Activated T-helper 1 cell treated with anti-CD3 and anti-CD28 coated beads, Interleukin-12 subunit alpha, Interleukin-12 subunit beta, Interleukin-2, Interleukin-4 antibody, amounts not matched to agents 30 ng/mL and 10 ng/mL and 1 ng/mL, durations not matched to agents 14 hours and 24 hours and 36 hours (primary cell): ENCODE data around the gene TSPAN1. TPM values are rescaled to one million over a fixed set of nuclear protein-coding genes. Genes with fewer than 3 reads are reported as not detected.

Experiments
- DNase-seq: peaks from one replicate; pipeline ENCODE4 v3.0.0; 2021; ENCODE audit warnings: low spot score
- H3K27ac Mint-ChIP-seq: one replicate; pipeline ENCODE4 v1.8.0; 2021; ENCODE audit warnings: mild to moderate bottlenecking, mixed read lengths
- H3K27me3 Mint-ChIP-seq: one replicate; pipeline ENCODE4 v1.8.0; 2022; ENCODE audit warnings: mild to moderate bottlenecking, moderate library complexity, mixed read lengths; ENCODE audit not compliant: insufficient read depth
- H3K36me3 Mint-ChIP-seq: one replicate; pipeline ENCODE4 v1.8.0; 2021; ENCODE audit warnings: low read depth, mixed read lengths
- H3K4me1 Mint-ChIP-seq: one replicate; pipeline ENCODE4 v1.8.0; 2021; ENCODE audit warnings: low read depth, mixed read lengths
- H3K4me3 Mint-ChIP-seq: one replicate; pipeline ENCODE4 v1.8.0; 2021; ENCODE audit warnings: mild to moderate bottlenecking, moderate library complexity, mixed read lengths
- H3K9me3 Mint-ChIP-seq: one replicate; pipeline ENCODE4 v1.8.0; 2021; ENCODE audit warnings: mixed read lengths
- intact Hi-C: fragments of 100-400 bp; cut with micrococcal nuclease; formaldehyde crosslinking; loops from one replicate; pipeline ENCODE4 v1.15.1; 2024
- total RNA-seq: library from RNA; stranded (reverse); gene quantifications from 2 replicates; pipeline ENCODE4 v1.2.3, GENCODE V29; 2022

TSPAN1 gene
- total RNA-seq, 1 donor from 2014 or later = not detected

GRCh38 chr1:46196609-46197008 is 21.7 kb downstream of the TSPAN1 start:
- intact Hi-C loops = loop anchor here (5.0 kb wide), 1 partner anchor 509 kb away; the partner anchor contains the start of genes GPBP1L1 and TMEM69
- Mint-ChIP-seq H3K4me1 (peaks cover 21% of the 10 kb centered on the region), H3K4me3 (peak overlapping the region; percentile 87), H3K36me3 (peaks cover 16% of the 10 kb centered on the region), H3K27me3 (no peaks in the 10 kb centered on the region), H3K27ac (peak overlapping the region; percentile 9), H3K9me3 (no peaks in the 10 kb centered on the region)
- DNase-seq = no peak

DNA sequence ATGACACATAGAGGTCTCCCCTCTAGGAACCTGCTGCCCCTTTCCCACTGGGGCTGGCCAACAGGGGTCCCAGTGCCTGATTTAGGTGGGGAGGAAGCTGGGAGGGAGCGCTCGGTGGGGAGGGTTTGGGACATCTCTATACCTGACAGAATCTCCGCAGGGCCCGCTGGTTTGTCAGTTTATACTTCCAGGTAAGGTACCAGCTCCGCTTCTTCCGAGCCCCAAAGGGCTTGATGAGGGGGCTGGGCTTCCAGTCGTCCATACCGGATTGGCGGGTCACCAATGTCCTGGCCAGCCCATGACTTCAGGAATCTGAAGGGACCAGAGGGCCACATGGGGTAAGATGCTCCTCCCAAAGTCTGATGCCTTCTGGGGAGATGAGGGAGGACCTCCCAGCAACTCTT is 22.7 kb downstream of the TSPAN1 start:
- DNase-seq = no peak
- Mint-ChIP-seq H3K27me3 (no peaks in the 10 kb centered on the region), H3K9me3 (no peaks in the 10 kb centered on the region), H3K27ac (peak overlapping the region; percentile 71), H3K4me3 (peak overlapping the region; percentile 87), H3K4me1 (peaks cover 21% of the 10 kb centered on the region), H3K36me3 (peaks cover 16% of the 10 kb centered on the region)
- intact Hi-C loops = loop anchor here (5.0 kb wide), 1 partner anchor 510 kb away; the partner anchor contains the start of genes GPBP1L1 and TMEM69

DNA sequence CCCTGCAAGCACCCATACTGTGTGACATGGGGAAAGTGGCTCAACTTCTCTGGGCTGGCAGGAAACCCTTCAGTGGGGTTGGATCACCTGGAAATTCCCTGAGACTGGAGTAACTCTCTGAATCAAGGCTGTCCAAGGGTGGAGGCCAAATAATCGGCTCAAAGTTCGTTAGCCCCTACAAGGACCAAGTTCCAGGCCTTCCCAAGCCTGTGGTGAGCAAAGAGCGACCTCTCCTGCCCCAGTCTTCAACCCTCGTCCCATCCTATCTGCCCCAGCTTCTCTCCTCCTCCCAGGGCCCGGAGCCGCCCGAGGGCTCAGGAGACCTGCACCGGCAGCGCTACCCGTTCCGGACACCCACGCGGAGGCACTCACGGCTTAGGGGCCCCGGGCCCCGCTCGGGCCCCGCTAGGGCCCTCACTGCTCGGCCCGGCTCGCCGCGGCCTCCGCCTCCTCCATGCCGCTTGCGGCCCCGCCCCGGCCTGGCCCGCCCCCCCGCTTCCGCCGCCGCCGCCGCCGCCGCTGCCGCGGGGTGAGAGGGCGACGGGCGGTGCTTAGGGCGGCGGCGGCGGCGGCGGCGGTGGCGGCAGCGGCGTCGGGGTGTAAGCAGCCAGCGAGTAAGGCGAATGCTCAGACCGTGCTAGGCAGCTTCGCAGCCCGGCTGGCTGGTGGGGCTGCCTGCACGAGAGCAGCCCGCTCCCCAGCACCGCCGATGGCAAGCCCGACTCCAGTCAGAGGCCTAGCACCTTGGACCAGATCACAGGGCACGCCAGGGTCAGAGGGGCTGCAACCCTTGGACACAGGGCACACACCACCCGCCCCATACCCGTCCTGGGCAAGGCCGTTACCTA is 23.3 kb downstream of the TSPAN1 start, which contains the start of gene POMGNT1:
Gene POMGNT1 (minus strand): TSS at position 471 of the 848 bp plus-strand sequence. CDS start 613 bp downstream, outside the sequence.
- Mint-ChIP-seq H3K27me3 (no peaks in the 10 kb centered on the region), H3K9me3 (no peaks in the 10 kb centered on the region), H3K4me3 (peak within 1 kb of the TSS; percentile 87), H3K4me1 (peaks cover 27% of the 10 kb centered on the region), H3K36me3 (peaks cover 17% of the 10 kb centered on the region), H3K27ac (peak within 1 kb of the TSS; percentile 71)
- intact Hi-C loops = loop anchor here (1.0 to 5.0 kb wide), 6 partner anchors 13 to 511 kb away; partner anchors contain the start of genes GPBP1L1, RAD54L and TMEM69
- peak; percentile 78 for DNase-seq

- Mint-ChIP-seq H3K36me3 (peaks cover 14% of the 10 kb centered on the region), H3K4me1 (peaks cover 27% of the 10 kb centered on the region), H3K9me3 (no peaks in the 10 kb centered on the region), H3K27ac (peak overlapping the region; percentile 29), H3K27me3 (no peaks in the 10 kb centered on the region), H3K4me3 (peak overlapping the region; percentile 87)
- no peak for DNase-seq
- intact Hi-C loops = loop anchor here (5.0 kb wide), 1 partner anchor 512 kb away; the partner anchor contains the start of genes GPBP1L1 and TMEM69
Observed at GRCh38 chr1:46199233-46199749, 24.4 kb downstream of the TSPAN1 start.

GRCh38 chr1:46203738-46204405 is 29.0 kb downstream of the TSPAN1 start:
- Mint-ChIP-seq H3K9me3 (no peaks in the 10 kb centered on the region), H3K36me3 (peaks cover 4% of the 10 kb centered on the region), H3K27me3 (no peaks in the 10 kb centered on the region), H3K27ac (no peak overlapping the region), H3K4me3 (no peak overlapping the region), H3K4me1 (peaks cover 17% of the 10 kb centered on the region)
- intact Hi-C loops = no loop called here
- no peak for DNase-seq

GRCh38 chr1:46204406-46204742 is 29.5 kb downstream of the TSPAN1 start:
- Mint-ChIP-seq H3K4me1 (peaks cover 14% of the 10 kb centered on the region), H3K27me3 (no peaks in the 10 kb centered on the region), H3K9me3 (no peaks in the 10 kb centered on the region), H3K36me3 (peaks cover 2% of the 10 kb centered on the region), H3K27ac (no peak overlapping the region), H3K4me3 (no peak overlapping the region)
- intact Hi-C loops = no loop called here
- no peak for DNase-seq

GRCh38 chr1:46205141-46205540 is 30.3 kb downstream of the TSPAN1 start:
- no peak for DNase-seq
- Mint-ChIP-seq H3K27me3 (no peaks in the 10 kb centered on the region), H3K9me3 (no peaks in the 10 kb centered on the region), H3K36me3 (peaks cover 2% of the 10 kb centered on the region), H3K4me1 (peaks cover 11% of the 10 kb centered on the region), H3K27ac (no peak overlapping the region), H3K4me3 (no peak overlapping the region)
- intact Hi-C loops = no loop called here

DNA sequence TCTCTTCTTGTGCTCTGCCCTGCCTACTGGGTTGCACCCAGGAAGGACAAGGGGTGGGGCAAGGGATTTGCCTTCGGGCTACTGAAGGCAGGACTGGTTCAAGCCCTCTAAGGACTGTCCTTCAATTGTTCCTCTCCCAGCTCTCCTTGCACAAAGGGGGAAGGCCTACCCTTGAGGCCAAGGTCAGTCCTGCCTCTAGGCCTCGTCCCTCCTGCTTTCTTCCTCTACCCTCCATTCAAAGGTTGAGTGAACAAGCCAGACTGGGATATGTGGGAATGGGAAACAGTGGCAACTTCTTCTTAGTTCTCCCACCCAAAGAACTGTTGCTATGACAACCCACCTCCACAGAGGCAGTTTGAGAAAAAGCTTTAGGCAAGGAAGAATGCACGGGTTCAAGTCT is 30.9 kb downstream of the TSPAN1 start:
- Mint-ChIP-seq H3K27ac (no peak overlapping the region), H3K9me3 (no peaks in the 10 kb centered on the region)
- intact Hi-C loops = no loop called here

DNA sequence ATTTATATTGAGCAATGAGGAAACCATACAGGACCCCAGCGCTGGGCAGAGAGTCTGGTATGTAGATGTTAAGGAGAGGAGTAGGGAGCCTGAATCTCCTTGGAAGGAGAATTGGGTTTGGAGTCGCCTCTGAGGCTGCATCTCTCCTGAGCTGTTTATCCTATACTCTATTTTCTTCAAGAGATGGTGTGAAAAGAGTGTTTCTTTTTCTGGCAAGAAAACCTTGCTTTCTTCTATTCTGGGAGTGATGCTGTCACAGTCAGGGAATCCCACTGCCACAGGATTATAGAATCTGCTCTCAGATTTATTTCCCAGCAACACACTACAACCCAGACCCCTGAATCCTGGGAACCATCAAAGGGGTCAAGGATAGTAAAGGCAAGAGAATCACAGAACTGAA is 31.5 kb downstream of the TSPAN1 start:
- H3K4me1 Mint-ChIP-seq = peaks cover 6% of the 10 kb centered on the region
- H3K9me3 Mint-ChIP-seq = no peaks in the 10 kb centered on the region
- intact Hi-C loops = no loop called here

More for the DNA sequence above, 30.9 kb downstream of the TSPAN1 start:
- no peaks in the 10 kb centered on the region for H3K27me3 Mint-ChIP-seq
- DNase-seq = no peak
- peaks cover 2% of the 10 kb centered on the region for H3K36me3 Mint-ChIP-seq
- H3K4me3 Mint-ChIP-seq = no peak overlapping the region
- peaks cover 6% of the 10 kb centered on the region for H3K4me1 Mint-ChIP-seq

GRCh38 chr1:46210561-46210960 is 35.7 kb downstream of the TSPAN1 start:
- intact Hi-C loops = no loop called here

More for the DNA sequence above, 31.5 kb downstream of the TSPAN1 start:
- Mint-ChIP-seq H3K4me3 (no peak overlapping the region), H3K27ac (no peak overlapping the region), H3K36me3 (peaks cover 2% of the 10 kb centered on the region), H3K27me3 (no peaks in the 10 kb centered on the region)
- DNase-seq = no peak

GRCh38 chr1:46211051-46211450 is 36.2 kb downstream of the TSPAN1 start:
- Mint-ChIP-seq H3K4me1 (no peaks in the 10 kb centered on the region), H3K4me3 (no peak overlapping the region), H3K9me3 (no peaks in the 10 kb centered on the region), H3K36me3 (no peaks in the 10 kb centered on the region), H3K27ac (no peak overlapping the region), H3K27me3 (no peaks in the 10 kb centered on the region)
- DNase-seq = no peak
- intact Hi-C loops = no loop called here

More at GRCh38 chr1:46210561-46210960, 35.7 kb downstream of the TSPAN1 start:
- H3K27me3 Mint-ChIP-seq = no peaks in the 10 kb centered on the region
- no peaks in the 10 kb centered on the region for H3K9me3 Mint-ChIP-seq
- no peaks in the 10 kb centered on the region for H3K4me1 Mint-ChIP-seq
- H3K27ac Mint-ChIP-seq = no peak overlapping the region
- H3K4me3 Mint-ChIP-seq = no peak overlapping the region
- no peak for DNase-seq
- H3K36me3 Mint-ChIP-seq = no peaks in the 10 kb centered on the region

DNA sequence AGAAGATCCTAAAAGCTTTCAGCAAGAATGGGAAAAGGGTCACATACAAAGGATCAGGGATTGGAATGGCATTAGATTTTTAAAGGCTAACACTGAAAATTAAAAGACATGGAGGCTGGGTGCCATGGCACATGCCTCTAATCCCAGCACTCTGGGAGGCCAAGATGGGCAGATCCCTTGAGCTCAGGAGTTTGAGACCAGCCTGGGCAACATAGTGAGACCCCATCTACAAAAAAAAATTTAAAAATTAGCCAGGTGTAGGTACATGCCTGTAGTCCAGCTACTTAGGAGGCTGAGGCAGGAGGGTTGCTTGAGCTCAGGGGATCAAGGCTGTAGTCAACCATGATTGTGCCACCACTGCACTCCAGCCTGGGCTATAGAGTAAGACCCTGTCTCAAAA is 40.6 kb downstream of the TSPAN1 start:
- Mint-ChIP-seq H3K27me3 (peaks cover 2% of the 10 kb centered on the region), H3K9me3 (no peaks in the 10 kb centered on the region), H3K27ac (no peak overlapping the region), H3K4me3 (no peak overlapping the region), H3K36me3 (no peaks in the 10 kb centered on the region), H3K4me1 (no peaks in the 10 kb centered on the region)
- DNase-seq = no peak
- intact Hi-C loops = no loop called here

- H3K27ac Mint-ChIP-seq = no peak overlapping the region
- H3K9me3 Mint-ChIP-seq = no peaks in the 10 kb centered on the region
- peaks cover 4% of the 10 kb centered on the region for H3K27me3 Mint-ChIP-seq
- no peaks in the 10 kb centered on the region for H3K36me3 Mint-ChIP-seq
- no peak for DNase-seq
- no peak overlapping the region for H3K4me3 Mint-ChIP-seq
- intact Hi-C loops = no loop called here
- H3K4me1 Mint-ChIP-seq = no peaks in the 10 kb centered on the region
Observed at GRCh38 chr1:46218443-46218842, 43.6 kb downstream of the TSPAN1 start.
